ENCODE results near the gene CDC16.
A peak's percentile ranks its signal among the peaks of the same experiment; 100 is the strongest.

The CDC16 gene

GRCh38 chr13:114299604-114300305, 65.1 kb downstream of the CDC16 start:
- DNase-seq = no peak

DNA sequence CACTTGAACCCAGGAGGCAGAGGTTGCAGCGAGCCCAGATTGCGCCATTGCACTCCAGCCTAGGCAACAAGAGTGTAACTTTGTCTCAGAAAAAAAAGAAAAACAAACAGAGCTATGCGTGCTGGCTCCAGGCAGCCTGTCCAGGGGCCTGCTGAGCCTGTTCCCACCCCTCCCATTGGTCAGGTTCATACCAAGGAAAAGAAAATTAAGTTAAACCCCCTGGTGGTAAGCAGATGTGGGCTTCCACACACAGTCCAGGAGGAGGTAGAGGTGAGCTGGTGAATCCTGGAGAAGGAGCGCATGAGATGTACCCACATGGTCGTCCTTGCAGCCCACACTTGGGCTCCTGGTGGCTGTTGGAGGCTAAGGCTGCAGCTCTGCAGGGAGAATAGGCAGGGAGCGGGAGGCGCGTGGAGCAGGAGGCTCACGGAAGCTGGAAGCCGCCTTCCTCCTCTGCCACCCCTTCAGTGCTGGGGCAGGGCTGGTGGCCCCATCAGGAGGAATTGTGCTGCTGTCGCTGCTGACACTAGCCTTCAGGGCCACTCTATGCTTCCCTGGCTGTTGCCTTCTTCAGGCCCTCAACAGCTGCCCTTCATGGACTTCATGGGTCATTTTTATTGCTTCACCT, 69.1 kb downstream of the CDC16 start:
- no peak for DNase-seq

DNA sequence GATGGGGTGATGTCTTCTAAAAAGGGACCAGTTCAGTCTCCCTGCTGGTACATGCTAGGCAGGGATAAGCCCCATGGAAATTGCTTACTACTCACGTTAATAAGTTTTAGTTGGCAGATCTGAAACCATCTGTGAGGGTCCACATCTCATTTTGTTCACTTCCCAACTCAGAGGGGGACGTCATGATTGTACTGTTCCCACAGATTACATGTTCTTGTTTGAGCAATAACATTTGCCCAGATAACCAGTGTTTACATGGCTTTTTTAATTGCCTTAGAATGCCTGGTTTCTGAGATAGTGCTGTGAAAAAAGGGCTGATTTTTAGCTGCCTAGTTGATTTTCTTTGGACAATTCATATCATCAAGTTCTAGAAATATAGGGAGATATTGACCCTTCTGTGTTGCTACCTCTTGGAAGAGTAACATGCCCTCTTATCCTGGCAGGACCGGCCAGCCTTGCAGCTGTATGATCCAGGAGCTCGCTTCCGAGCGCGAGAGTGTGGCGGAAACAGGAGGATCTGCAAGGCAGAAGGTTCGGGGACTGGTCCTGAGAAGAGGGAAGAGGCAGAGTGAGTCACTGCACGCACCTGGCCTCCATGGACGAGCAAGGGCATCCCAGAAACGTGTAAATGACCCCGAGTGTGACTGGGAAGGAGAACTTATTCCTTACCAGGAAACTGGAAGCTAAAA, 69.8 kb downstream of the CDC16 start:
- DNase-seq = no peak

DNA sequence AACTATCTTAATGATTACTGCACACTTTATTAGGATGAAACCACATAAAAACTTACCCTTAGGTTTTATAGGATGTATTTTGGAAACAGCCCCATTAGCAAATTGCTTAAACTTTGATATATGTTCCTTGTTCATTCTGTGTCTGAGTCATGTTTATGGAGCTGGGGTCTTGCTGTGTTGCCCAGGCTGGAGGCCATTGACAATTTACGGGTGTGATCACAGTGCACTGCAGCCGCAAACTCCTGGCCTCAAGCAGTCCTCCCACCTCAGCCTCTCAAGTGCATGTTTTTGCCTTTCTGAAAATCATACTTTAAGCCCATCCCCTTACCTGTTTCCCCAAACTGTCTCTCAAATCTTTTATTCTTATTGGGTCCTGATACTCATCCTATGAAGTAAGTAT, 74.4 kb downstream of the CDC16 start:
- no peak for DNase-seq

- peak in 1 of 51 donors; percentile 9 for DNase-seq
Observed at GRCh38 chr13:114309806-114310410, 75.2 kb downstream of the CDC16 start.

DNA sequence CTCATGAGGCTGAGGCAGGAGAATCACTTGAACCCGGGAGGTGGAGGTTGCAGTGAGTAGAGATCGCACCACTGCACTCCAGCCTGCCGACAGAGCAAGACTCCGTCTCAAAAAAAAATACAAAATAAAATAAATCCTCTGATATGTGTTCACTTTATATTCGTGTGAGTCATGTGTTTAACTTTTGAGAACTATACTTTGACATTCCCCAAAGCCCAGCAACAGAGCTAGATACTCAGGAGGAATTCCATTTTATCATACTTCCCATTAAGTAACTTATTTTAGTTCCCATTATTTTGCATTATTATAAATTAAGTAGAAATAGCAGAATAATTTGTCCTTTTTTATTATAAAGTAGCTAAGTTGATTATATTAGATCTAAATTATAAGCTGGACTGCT, 76.3 kb downstream of the CDC16 start:
- no peak for DNase-seq

DNA sequence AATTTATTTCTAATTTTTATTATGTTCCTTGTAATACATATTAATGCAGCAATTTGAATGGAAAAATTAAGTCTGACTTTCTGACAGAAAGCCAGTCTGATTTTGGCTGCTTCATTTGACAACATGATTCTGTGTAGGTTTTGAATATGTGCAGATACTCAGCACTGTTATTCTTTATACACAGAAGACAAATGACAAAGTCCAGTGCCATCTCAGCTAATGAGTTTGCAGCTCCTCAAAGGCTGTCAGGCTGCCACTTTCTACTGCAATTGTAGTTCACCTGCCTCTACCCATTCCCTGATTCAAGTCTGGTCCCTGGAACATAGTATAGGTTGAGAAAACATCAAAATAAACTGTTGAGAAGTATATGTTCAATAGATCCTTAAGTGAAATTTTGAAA, 76.7 kb downstream of the CDC16 start:
- no peak for DNase-seq

- no peak for DNase-seq
Observed at GRCh38 chr13:114311908-114312307, 77.2 kb downstream of the CDC16 start.

- peak in 1 of 51 donors; percentile 10 for DNase-seq
Observed at GRCh38 chr13:114313061-114313860, 78.6 kb downstream of the CDC16 start.

DNA sequence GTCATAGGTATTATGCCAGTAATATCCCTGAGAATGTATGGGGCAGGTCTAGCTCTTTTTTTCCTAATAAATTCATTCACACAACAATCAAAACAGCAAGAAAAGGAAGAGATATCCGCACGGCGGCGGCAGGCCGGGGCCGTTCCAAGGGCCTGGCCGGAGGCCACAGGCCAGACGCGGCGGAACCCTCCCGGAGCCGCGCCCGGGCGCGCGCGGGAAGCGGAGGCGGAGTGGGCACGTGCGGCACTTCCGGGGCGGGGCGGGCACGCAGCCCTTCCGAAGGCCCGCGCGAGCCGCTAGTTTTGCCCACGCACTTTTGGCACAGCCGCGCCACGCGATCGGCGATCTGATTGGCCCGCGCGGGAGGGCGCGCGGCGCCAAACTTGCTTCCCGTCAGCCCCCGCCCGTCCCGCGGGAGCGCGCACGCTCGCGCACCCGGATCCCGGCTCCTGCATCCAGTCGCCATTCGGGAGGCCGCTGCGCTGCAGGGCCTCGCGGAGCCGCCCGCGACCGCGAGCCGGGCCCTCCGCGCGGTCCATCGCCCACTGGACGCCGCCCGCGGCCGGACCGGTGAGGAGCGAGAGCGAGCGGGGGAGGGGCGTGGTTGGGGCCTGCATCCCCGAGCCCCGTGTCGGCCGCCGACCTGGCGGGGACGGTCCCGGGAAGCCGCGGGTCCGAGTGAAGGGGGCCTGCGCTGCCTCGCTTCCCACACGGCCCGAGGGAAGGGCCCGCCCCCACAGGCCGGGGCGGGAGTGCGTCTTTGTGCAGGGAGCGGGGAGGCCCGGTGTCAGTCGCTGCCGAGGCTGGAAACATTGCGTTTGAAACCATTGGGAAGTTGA, 79.6 kb downstream of the CDC16 start, which contains the start of gene CHAMP1:
TSS of gene CHAMP1 (plus strand) at position 430 of the 839 bp plus-strand sequence. CDS start 9,340 bp downstream, outside the sequence.
- DNase-seq = peak; percentile 47 to 97 (median 90)

GRCh38 chr13:114315074-114315785, 80.5 kb downstream of the CDC16 start:
- peak in 1 of 51 donors; percentile 55 for DNase-seq

GRCh38 chr13:114318624-114319023, 83.9 kb downstream of the CDC16 start:
- no peak for DNase-seq

GRCh38 chr13:114319441-114319913, 84.8 kb downstream of the CDC16 start:
- no peak for DNase-seq

- DNase-seq = no peak
Observed at GRCh38 chr13:114320065-114320464, 85.4 kb downstream of the CDC16 start.

- no peak for DNase-seq
Observed at GRCh38 chr13:114321256-114321655, 86.6 kb downstream of the CDC16 start.
